HCT116 (cell line): Measurements from ENCODE around the gene TP63. TPM values are rescaled to one million over a fixed set of nuclear protein-coding genes. Genes with fewer than 3 reads are reported as not detected.

Experiments used
- ATAC-seq: fragments of 200-7000 bp; cut with Tn5 transposase; 2 replicates; pipeline ENCODE4 v1.9.1; 2020; ENCODE audit warnings: mild to moderate bottlenecking, moderate library complexity
- BruUV-seq: library from RNA; stranded (reverse); fragments of 400-500 nt; replicated peaks from 2 replicates; lab custom pipeline; 2021; lab: Mats Ljungman, UMichigan
- CTCF ChIA-PET: fragments of 300-600 bp; sonication (Branson Sonifier 250); formaldehyde crosslinking; loops from one replicate; lab custom pipeline; 2021; ENCODE audit warnings: antibody characterized with exemption; lab: Charles Lee
- POLR2A ChIA-PET: fragments of 300-600, 350-600 bp; sonication (Branson Sonifier 250); formaldehyde crosslinking; loops from one replicate; lab custom pipeline; 2021; ENCODE audit warnings: antibody characterized with exemption; lab: Charles Lee
- RAD21 ChIA-PET, 2 experiments: fragments of 300-600 bp; sonication (Branson Sonifier 250); formaldehyde crosslinking; loops; one replicate each; lab custom pipeline; 2023; ENCODE audit warnings: low total read pairs in 2 of 2; ENCODE audit not compliant: uncharacterized antibody in 2 of 2, unreplicated experiment in 2 of 2, low non-redundant PET in 1 of 2; lab: Charles Lee
- DNase-seq: peaks from one replicate; pipeline ENCODE4 v3.0.0-alpha.2; 2010; ENCODE audit warnings: low read depth, low spot score
- H2AFZ ChIP-seq: fragments of 200-600 bp; shearing (Covaris generic), sonication (generic); 2 replicates; pipeline ENCODE4 v1.6.1; 2017; ENCODE audit warnings: low read depth, mixed run types, mixed read lengths, antibody characterized with exemption, low read length; ENCODE audit not compliant: poor library complexity, severe bottlenecking
- H3K27ac ChIP-seq: 2 replicates; pipeline ENCODE4 v1.5.1; 2012; ENCODE audit warnings: low read depth, low read length
- H3K27me3 ChIP-seq: fragments of 200-600 bp; sonication (generic); 2 replicates; pipeline ENCODE4 v1.6.1; 2016; ENCODE audit warnings: mixed run types, low read length, mixed read lengths; ENCODE audit not compliant: insufficient read depth
- H3K36me3 ChIP-seq, 2 experiments: fragments of 200-500 bp in 1 of 2; fragments of 200-600 bp in 1 of 2; sonication (Bioruptor generic) in 1 of 2; sonication (generic) in 1 of 2; 2 replicates each; pipeline versions ENCODE4 v1.5.1 to v1.6.1; 2014 to 2016; ENCODE audit warnings: low read length in 2 of 2, inconsistent platforms in 1 of 2, mixed read lengths in 1 of 2, mixed run types in 1 of 2; ENCODE audit not compliant: insufficient read depth in 2 of 2, control insufficient read depth in 1 of 2
- H3K4me1 ChIP-seq, 2 experiments: fragments of 200-600 bp in 1 of 2; sonication (generic) in 1 of 2; 2 replicates each; pipeline versions ENCODE4 v1.5.1 to v1.6.1; 2012 to 2017; ENCODE audit warnings: low read length in 2 of 2, inconsistent platforms in 1 of 2, mild to moderate bottlenecking in 1 of 2, mixed read lengths in 1 of 2, mixed run types in 1 of 2, moderate library complexity in 1 of 2; ENCODE audit not compliant: insufficient read depth in 2 of 2, control insufficient read depth in 1 of 2
- H3K4me2 ChIP-seq: fragments of 200-600 bp; sonication (generic); 2 replicates; pipeline ENCODE4 v1.6.1; 2017; ENCODE audit warnings: mixed run types, low read length, mixed read lengths
- H3K4me3 ChIP-seq, 2 experiments: fragments of 200-600 bp in 1 of 2; sonication (generic) in 1 of 2; replicated peaks in 1 of 2; 2 replicates each; pipeline ENCODE4 v1.5.1; 2011 to 2016; ENCODE audit warnings: low read length in 2 of 2, control low read depth in 1 of 2, low read depth in 1 of 2, mild to moderate bottlenecking in 1 of 2, mixed read lengths in 1 of 2, mixed run types in 1 of 2
- H3K79me2 ChIP-seq: fragments of 200-600 bp; sonication (generic); 2 replicates; pipeline ENCODE4 v1.6.1; 2017; ENCODE audit warnings: mild to moderate bottlenecking, mixed run types, low read length, moderate library complexity, mixed read lengths; ENCODE audit not compliant: insufficient read depth
- H3K9ac ChIP-seq: fragments of 200-600 bp; sonication (generic); 2 replicates; pipeline ENCODE4 v1.6.1; 2016; ENCODE audit warnings: low read length, mixed read lengths
- H3K9me2 ChIP-seq: fragments of 200-600 bp; sonication (generic), shearing (Covaris generic); 2 replicates; pipeline ENCODE4 v1.6.1; 2017; ENCODE audit warnings: mixed run types, mild to moderate bottlenecking, moderate library complexity; ENCODE audit not compliant: insufficient read depth
- H3K9me3 ChIP-seq, 2 experiments: fragments of 200-500 bp in 1 of 2; fragments of 200-600 bp in 1 of 2; sonication (Bioruptor generic) in 1 of 2; sonication (generic) in 1 of 2; 2 replicates each; pipeline ENCODE4 v1.6.1; 2014 to 2017; ENCODE audit warnings: low read length in 2 of 2, mixed read lengths in 2 of 2, inconsistent platforms in 1 of 2, low read depth in 1 of 2, mild to moderate bottlenecking in 1 of 2, mixed run types in 1 of 2, moderate library complexity in 1 of 2; ENCODE audit not compliant: control insufficient read depth in 1 of 2, insufficient read depth in 1 of 2
- H4K20me1 ChIP-seq: fragments of 200-600 bp; sonication (generic), shearing (Covaris generic); 2 replicates; pipeline ENCODE4 v1.6.1; 2017; ENCODE audit warnings: mixed run types, mild to moderate bottlenecking, moderate library complexity; ENCODE audit not compliant: insufficient read depth
- ATF3 ChIP-seq: IDR thresholded peaks from 2 replicates; pipeline ENCODE4 v1.6.1; 2012
- CBX3 ChIP-seq: IDR thresholded peaks from 2 replicates; pipeline ENCODE4 v1.6.1; 2012; ENCODE audit warnings: low read depth
- CEBPB ChIP-seq: IDR thresholded peaks from 2 replicates; pipeline ENCODE4 v1.6.1; 2012; ENCODE audit warnings: low read depth
- CTCF ChIP-seq, 3 experiments: fragments of 200-600 bp in 1 of 3; sonication (generic) in 1 of 3; IDR thresholded peaks in 2 of 3; conservative IDR thresholded peaks in 1 of 3; 2 replicates each; pipeline ENCODE4 v1.5.1; 2012 to 2017; ENCODE audit warnings: low read depth in 2 of 3, low read length in 2 of 3, antibody characterized with exemption in 1 of 3, borderline replicate concordance in 1 of 3, control low read depth in 1 of 3, mild to moderate bottlenecking in 1 of 3, mixed read lengths in 1 of 3, mixed run types in 1 of 3, moderate library complexity in 1 of 3; ENCODE audit not compliant: insufficient read depth in 1 of 3
- EGR1 ChIP-seq: IDR thresholded peaks from 2 replicates; pipeline ENCODE4 v1.6.1; 2012; ENCODE audit warnings: low read depth
- ELF1 ChIP-seq: IDR thresholded peaks from 2 replicates; pipeline ENCODE4 v1.6.1; 2012; ENCODE audit warnings: low read depth, borderline replicate concordance
- EZH2 ChIP-seq: fragments of 200-600 bp; sonication (generic); IDR thresholded peaks from 2 replicates; pipeline ENCODE4 v1.6.1; 2017; ENCODE audit warnings: antibody characterized with exemption, mixed run types
- EZH2phosphoT487 ChIP-seq: fragments of 200-600 bp; IDR thresholded peaks from 2 replicates; pipeline ENCODE4 v1.6.1; 2018; ENCODE audit warnings: antibody characterized with exemption, borderline replicate concordance
- FOSL1 ChIP-seq: IDR thresholded peaks from 2 replicates; pipeline ENCODE4 v1.6.1; 2012; ENCODE audit warnings: low read depth
- MAX ChIP-seq: IDR thresholded peaks from 2 replicates; pipeline ENCODE4 v1.6.1; 2012
- POLR2A ChIP-seq: IDR thresholded peaks from 2 replicates; pipeline ENCODE4 v1.7.0; 2011; ENCODE audit warnings: borderline replicate concordance; ENCODE audit not compliant: insufficient read depth, insufficient read length; ENCODE audit errors: extremely low read depth
- POLR2AphosphoS5 ChIP-seq: IDR thresholded peaks from 2 replicates; pipeline ENCODE4 v1.6.1; 2011; ENCODE audit warnings: mild to moderate bottlenecking, low read depth, low read length, moderate library complexity
- SIN3A ChIP-seq: IDR thresholded peaks from 2 replicates; pipeline ENCODE4 v1.6.1; 2012; ENCODE audit warnings: low read depth
- SRF ChIP-seq: IDR thresholded peaks from 2 replicates; pipeline ENCODE4 v1.6.1; 2012; ENCODE audit warnings: low read depth
- TCF7L2 ChIP-seq: IDR thresholded peaks from 2 replicates; pipeline ENCODE4 v1.7.0; 2011; ENCODE audit warnings: borderline replicate concordance, inconsistent platforms; ENCODE audit not compliant: insufficient read depth, insufficient read length; ENCODE audit errors: extremely low read depth
- YY1 ChIP-seq: IDR thresholded peaks from 2 replicates; pipeline ENCODE4 v1.6.1; 2011; ENCODE audit warnings: low read length, low read depth, moderate library complexity, mild to moderate bottlenecking; ENCODE audit not compliant: insufficient replicate concordance; ENCODE audit errors: extremely low read depth
- ZBTB33 ChIP-seq: IDR thresholded peaks from 2 replicates; pipeline ENCODE4 v1.6.1; 2011; ENCODE audit warnings: mild to moderate bottlenecking, low read length, moderate library complexity; ENCODE audit not compliant: insufficient replicate concordance; ENCODE audit errors: extremely low read depth
- ZNF274 ChIP-seq: fragments of 200-500 bp; sonication (Bioruptor generic); IDR thresholded peaks from 2 replicates; pipeline ENCODE4 v1.6.1; 2014; ENCODE audit warnings: mild to moderate bottlenecking, low read depth, low read length, inconsistent platforms
- intact Hi-C: fragments of 100-400 bp; cut with micrococcal nuclease; formaldehyde crosslinking; loops from 2 replicates; pipeline ENCODE4 v1.10.0; 2022
- total RNA-seq: library from RNA; stranded (reverse); gene quantifications from one replicate; pipeline ENCODE4 v1.2.1, GENCODE V29; 2021; ENCODE audit not compliant: unreplicated experiment

The TP63 gene
- total RNA-seq, 1 experiment from 2014 or later, result not detected

GRCh38 chr3:189897406-189897805 lies 266.2 kb downstream of the TP63 start:
- Histone ChIP-seq H3K4me2 (no peak overlapping the region), H3K27ac (no peak overlapping the region), H2AFZ (no peak overlapping the region), H3K9me2 (no peaks in the 10 kb centered on the region), H3K4me3 (no peak overlapping the region), H4K20me1 (no peaks in the 10 kb centered on the region), H3K27me3 (no peaks in the 10 kb centered on the region), H3K9ac (no peak overlapping the region), H3K79me2 (no peaks in the 10 kb centered on the region), H3K9me3 (no peaks in the 10 kb centered on the region), H3K36me3 (no peaks in the 10 kb centered on the region)
- BruUV-seq, result no TSS peak
- ChIA-PET POLR2A (no interaction called here), RAD21 (no interaction called here), CTCF (no interaction called here)
- no peak for DNase-seq
- ATAC-seq, result no peak
- intact Hi-C loops, result no loop called here
- no peak for TF ChIP-seq EZH2phosphoT487
- no peak for TF ChIP-seq SRF
- TF ChIP-seq ELF1, result no peak
- no peak for TF ChIP-seq POLR2AphosphoS5
- TF ChIP-seq POLR2A, result no peak
- no peak for TF ChIP-seq SIN3A
- TF ChIP-seq TCF7L2, result no peak
- TF ChIP-seq YY1, result no peak
- no peak for TF ChIP-seq CEBPB
- TF ChIP-seq EZH2, result no peak
- no peak for TF ChIP-seq ATF3
- no peak for TF ChIP-seq CTCF (IDR thresholded peaks at IDR 0.05 in 2 of 3, conservative IDR thresholded peaks at IDR 0.05 in 1 of 3; ENCODE audit: borderline replicate concordance in 1 of 3, insufficient read depth in 1 of 3, low read depth in 2 of 3, low read length in 2 of 3)
- no peak for TF ChIP-seq MAX
- no peak for TF ChIP-seq EGR1
- no peak for TF ChIP-seq CBX3
- TF ChIP-seq ZNF274, result no peak
- no peak for TF ChIP-seq ZBTB33
- no peak for TF ChIP-seq FOSL1
- TF ChIP-seq, all 23 proteins: peak for 0
- no peaks in the 10 kb centered on the region for H3K4me1 ChIP-seq
